GM18519 (cell line): Measurements from ENCODE around the gene METTL22.

ENCODE experiments used
- ATAC-seq: cut with Tn5 transposase; IDR thresholded peaks from one replicate; pipeline ENCODE4 v1.9.1; 2021; ENCODE audit warnings: mild to moderate bottlenecking, moderate library complexity; ENCODE audit not compliant: unreplicated experiment, low FRiP score

METTL22 gene

DNA sequence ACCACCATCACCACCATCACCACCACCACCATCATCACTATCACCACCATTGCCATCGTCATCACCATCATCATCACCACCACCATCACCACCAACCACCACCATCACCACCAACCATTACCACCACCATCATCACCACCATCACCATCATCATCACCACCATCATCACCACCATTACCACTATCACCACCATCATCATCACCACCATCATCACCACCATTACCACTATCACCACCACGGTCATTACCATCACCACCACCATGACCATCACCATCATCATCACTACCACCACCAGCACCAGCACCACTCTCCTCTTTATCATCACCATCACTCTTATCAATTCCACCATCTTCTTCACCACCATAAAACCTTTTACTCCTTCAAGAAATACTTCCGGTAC lies 30.0 kb upstream of the METTL22 start:
- ATAC-seq, result no peak

DNA sequence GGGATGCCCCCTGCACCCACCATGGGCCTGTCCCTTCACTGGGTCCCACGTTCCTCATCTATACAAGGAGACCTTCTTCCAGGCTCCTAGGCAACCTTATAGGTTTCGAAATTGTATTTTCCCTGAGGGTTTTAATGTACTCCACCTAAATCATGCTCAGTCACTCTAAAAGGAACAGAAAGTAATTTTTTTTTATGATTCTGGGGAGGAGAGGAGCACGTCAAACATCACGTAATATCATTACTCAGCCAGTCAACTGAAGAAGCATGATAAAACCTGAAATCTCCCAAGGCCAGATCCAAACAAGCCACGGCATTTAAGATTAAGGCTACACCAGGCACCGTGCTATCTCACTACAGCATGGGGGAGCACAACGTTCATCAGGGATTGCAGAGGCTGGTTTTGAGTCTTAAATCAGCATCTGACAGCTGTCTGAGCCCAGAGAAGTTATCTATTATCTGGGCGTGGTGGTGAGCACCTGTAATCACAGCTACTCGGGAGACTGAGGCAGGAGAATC lies 27.3 kb upstream of the METTL22 start:
- no peak for ATAC-seq

DNA sequence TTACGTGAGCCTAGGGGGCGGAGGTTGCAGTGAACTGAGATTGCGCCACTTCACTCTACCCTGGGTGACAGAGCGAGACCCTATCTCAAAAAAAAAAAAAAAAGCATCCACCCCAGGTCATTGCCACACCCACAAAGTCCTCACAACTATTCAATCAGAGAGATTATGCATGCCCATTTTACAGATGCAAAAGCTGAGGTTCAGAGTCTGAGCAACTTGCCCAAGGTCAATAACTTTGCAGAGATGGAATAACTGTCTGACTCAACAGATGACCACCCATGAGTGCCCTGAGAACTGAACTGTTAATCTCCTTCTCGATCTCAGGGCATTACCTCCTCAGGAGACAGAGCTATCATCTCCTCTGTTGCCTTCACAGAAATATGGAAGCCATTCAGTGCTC lies 25.7 kb upstream of the METTL22 start:
- ATAC-seq, result no peak

DNA sequence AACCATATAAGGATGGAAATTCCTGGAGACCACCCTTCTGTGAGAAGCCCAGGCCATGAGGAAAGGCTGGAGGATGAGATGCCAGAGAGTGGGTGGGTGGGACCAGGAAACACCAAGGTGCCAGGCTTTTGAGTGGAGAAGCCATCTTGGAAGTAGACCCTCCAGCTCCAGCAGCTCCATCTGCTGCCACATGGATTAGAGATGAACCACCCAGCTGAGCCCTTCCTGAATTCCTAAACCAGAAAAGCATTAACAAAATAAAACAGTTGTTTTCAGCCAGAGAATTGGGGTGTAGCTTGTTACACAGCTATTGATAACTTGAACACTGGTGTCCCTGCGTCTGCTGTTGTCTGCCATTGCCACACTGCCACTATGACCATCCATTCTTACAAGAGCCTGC lies 24.9 kb upstream of the METTL22 start:
- no peak for ATAC-seq

DNA sequence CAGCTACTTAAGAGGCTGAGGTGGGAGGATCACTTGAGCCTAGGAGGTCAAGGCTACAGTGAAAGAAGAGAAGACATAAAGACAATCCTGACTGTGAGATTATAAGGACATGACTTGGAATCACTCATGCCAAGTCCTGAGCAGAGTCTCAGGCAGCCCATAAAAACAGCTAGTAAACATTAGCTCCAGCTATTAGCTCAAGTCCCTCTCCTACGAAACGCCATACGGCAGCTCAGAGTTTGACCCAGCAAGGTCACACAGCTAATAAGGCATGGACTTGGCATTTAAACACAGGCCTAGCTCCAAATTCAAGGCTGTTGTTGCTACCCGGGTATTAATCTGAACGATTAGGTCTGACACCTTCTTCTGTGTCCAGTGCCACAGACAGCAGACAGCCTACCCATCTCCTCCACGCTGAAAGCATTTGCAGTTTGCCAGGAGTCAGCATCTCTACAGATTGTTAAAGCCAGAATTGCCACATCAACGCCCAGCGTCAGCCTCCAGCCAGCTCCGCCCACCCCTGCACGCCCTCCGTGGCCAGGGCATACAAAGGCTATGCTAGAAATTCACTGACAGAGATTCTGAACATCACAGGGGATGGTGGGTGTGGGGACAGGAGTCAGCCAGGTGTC lies 21.2 kb upstream of the METTL22 start:
- no peak for ATAC-seq

DNA sequence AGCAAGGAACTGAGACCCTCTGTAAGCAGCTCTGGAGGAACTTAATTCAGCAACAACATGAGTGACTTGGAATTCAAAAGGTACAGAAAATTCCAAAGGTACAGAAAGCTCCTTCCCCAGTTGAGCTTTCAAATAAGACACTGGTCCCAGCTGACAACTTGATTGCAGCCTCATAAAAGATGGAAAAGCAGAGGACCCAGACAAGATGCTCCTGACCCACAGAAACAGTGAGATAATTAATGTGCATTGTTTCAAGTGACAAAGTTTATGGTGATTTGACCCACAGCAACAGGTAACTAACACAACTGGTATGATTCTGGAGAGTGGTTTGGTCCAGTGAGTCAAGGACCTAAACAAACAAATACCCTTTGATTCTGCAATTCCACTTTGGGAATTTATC lies 15.9 kb upstream of the METTL22 start:
- ATAC-seq, result no peak

GRCh38 chr16:8607214-8607613 lies 14.3 kb upstream of the METTL22 start:
- no peak for ATAC-seq

- no peak for ATAC-seq
Measured at GRCh38 chr16:8611122-8611521, 10.4 kb upstream of the METTL22 start.

GRCh38 chr16:8611886-8612600 lies 9.5 kb upstream of the METTL22 start:
- no peak for ATAC-seq

- ATAC-seq, result no peak
Measured at GRCh38 chr16:8614435-8615029, 7.0 kb upstream of the METTL22 start.

- ATAC-seq, result no peak
Measured at GRCh38 chr16:8619671-8620370, 1.7 kb upstream of the METTL22 start.

DNA sequence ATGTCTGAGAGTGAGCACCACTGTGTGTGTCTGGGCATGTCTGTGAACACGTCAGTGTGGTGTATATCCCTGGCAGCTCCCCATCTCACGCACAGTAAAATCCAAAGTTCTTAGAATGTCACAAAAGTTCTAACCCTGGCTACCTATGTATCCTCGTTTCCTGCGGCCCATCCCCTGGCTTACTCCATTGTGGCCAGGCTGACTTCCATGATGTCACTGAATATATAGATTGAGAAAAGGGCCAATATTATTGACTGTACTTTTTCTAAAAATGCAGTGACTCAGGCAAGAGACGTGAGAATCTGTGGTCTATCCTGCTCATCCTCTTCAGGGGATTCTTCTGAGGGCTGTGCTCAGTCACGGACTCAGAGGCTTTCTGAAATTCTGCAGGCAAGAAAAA lies 963 bp upstream of the METTL22 start:
- no peak for ATAC-seq

- no peak for ATAC-seq
Measured at GRCh38 chr16:8621222-8621571, 301 bp upstream of the METTL22 start.

- no peak for ATAC-seq
Measured at GRCh38 chr16:8622315-8622656, 788 bp downstream of the METTL22 start.

- ATAC-seq, result no peak
Measured at GRCh38 chr16:8623634-8624033, 2.1 kb downstream of the METTL22 start.

DNA sequence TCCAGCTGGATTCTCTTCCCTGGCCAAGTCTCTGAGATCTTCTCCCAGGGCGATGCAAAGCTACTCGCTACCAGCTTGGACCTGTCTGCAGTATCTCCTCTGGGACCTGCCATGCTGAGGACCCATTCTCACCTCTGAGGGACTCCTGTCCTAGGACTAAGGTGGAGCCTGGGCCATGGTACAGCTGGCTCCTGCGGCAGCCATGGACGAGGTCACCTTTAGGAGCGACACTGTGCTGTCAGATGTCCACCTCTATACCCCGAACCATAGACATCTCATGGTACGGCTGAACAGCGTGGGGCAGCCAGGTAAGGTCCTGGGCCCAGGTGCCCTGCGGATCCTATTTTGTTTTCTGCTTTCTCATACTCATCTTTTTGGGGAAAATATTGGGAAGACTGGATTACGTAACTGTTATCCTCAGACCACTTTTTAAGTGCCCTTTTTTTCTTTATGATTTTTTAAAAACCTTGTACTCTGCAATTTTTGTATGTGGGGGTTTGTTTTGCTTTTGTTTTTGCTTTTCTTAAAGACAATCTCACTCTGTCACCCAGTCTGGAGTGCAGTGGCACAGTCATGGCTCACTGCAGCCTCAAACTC lies 4.1 kb downstream of the METTL22 start:
- ATAC-seq, result no peak

DNA sequence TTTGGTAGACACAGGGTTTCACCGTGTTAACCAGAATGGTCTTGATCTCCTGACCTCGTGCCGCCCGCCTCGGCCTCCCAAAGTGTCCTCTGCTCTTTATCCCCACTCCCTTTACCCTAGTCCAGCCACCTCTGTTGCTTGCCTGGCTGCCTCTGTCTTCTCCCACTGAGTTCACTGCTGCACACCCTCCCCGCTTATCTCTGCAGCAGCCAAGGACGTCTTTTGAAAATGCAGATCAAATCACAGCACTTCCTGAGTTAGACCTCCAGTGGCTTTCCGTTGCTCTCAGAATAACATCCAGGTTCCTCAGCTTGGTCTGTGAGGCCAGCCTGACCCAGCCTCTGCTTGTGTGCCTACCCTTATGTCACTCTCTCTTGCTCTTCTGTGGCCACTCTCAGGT lies 5.4 kb downstream of the METTL22 start:
- no peak for ATAC-seq

DNA sequence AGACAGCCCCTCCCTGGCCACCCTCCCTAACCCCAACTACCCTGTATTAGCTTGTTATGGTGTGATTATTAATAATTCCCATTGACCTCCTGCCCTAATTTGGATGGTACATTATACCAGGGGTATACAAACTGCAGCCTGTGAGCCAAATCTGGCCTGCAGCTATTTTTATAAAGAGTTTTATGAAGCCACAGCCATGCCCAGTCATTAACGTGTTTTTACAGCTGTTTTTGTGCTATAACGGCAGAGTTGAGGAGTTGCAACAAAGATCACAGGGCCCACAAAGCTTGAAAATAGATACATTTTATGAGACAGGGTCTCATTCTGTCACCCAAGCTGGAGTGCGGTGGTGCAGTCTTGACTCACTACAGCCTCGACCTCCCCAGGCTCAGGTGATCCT lies 6.0 kb downstream of the METTL22 start:
- ATAC-seq, result no peak

- ATAC-seq, result no peak
Measured at GRCh38 chr16:8628981-8629725, 7.7 kb downstream of the METTL22 start.

DNA sequence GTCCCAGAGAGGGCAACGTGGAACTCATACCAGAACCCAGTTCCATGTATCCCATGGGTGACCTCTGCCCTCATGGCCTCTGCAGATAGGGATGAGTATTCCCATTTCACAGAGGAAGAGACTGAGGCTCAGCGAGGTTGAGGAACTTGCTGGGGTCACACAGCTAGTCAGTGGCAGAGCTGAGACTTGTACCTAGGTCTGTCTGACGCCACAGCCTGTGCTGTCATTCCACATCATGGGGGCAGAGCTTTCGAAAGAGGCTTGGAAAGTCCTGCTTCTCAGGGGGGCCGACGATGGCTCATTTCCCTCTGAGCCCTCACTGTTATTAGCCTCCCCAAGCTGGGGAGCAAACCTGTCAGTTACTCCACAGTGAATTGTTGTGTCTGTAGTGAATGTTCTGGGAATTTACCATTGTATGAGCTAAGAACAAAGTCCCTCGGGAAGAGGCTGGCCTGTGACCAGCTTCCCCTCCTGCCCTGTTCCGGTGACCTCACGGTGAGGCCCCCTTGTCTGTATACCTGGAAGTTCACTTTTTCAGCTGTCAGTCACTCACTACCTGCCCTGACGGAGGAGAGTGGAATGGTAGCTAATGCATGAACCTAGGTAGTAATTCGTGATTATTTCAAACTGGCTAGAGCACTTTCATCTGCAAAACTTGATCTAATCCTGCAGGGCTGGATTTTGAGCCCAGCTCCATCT lies 8.9 kb downstream of the METTL22 start:
- ATAC-seq, result no peak
